ENCODE data around the gene SMARCA4.
"Not testable (repeated sequence)": the region's sequence is repeated elsewhere in the genome, so short reads cannot be mapped to it uniquely, and the experiment has no call there.

SMARCA4 gene

GRCh38 chr19:10936661-10937084 is 24.2 kb upstream of the SMARCA4 start (continued):
- no peak for TF ChIP-seq ZNF148 (tag by site-specific recombination; IDR thresholded peaks at IDR 0.05; ENCODE audit: borderline replicate concordance)
- peak; percentile 63; the same call in 1 of the 2 replicates for TF ChIP-seq YY1 (tag by site-specific recombination; IDR thresholded peaks at IDR 0.05)

GRCh38 chr19:10941649-10942048 is 19.2 kb upstream of the SMARCA4 start:
- not testable (repeated sequence) for H3K9me3 ChIP-seq (ENCODE audit: control insufficient read depth, insufficient read depth, low read depth, low read length); H3K36me3 ChIP-seq (ENCODE audit: control insufficient read depth in 2 of 2, insufficient read depth in 1 of 2, low read length in 2 of 2); H3K4me3 ChIP-seq (ENCODE audit: low read depth, low read length); H3K27ac ChIP-seq (ENCODE audit: extremely low read depth, low read depth, low read length); H3K4me1 ChIP-seq (ENCODE audit: control insufficient read depth, insufficient read depth, low read length)
- ChIA-PET CTCF (interaction anchor here (0.6 to 2.9 kb wide), 28 partner anchors 9 to 412 kb away, joined by 3 to 21 read pairs (median 4); no protein-coding TSS in a partner anchor), POLR2A (interaction anchor here (0.7 to 1.3 kb wide), 6 partner anchors 9 to 165 kb away, joined by 3 to 5 read pairs (median 4); no protein-coding TSS in a partner anchor)
- TF ChIP-seq ZNF362 (tag by site-specific recombination; IDR thresholded peaks at IDR 0.05): peak; percentile 89; the same call in 1 of the 2 replicates

- not testable (repeated sequence) for H3K36me3 ChIP-seq (ENCODE audit: control insufficient read depth in 2 of 2, insufficient read depth in 1 of 2, low read length in 2 of 2)
- POLR2A ChIA-PET: interaction anchor here (0.6 to 1.0 kb wide), 2 partner anchors 9 to 16 kb away, joined by 3 to 5 read pairs; no protein-coding TSS in a partner anchor
- CTCF ChIA-PET: interaction anchor here (0.6 to 2.9 kb wide), 5 partner anchors 9 to 62 kb away, joined by 3 to 21 read pairs (median 3); no protein-coding TSS in a partner anchor
- TF ChIP-seq ZNF654 (tag by site-specific recombination; IDR thresholded peaks at IDR 0.05; ENCODE audit: low read depth) (peak; percentile 14; the same call in 1 of the 2 replicates), ZNF560 (tag by site-specific recombination; IDR thresholded peaks at IDR 0.05; ENCODE audit: borderline replicate concordance) (0 out of 2 replicates have a peak, but pooled peaks have one; percentile 18), ZNF140 (tag by site-specific recombination; IDR thresholded peaks at IDR 0.05) (peak; percentile 36; the same call in 1 of the 2 replicates), ZNF791 (tag by site-specific recombination; IDR thresholded peaks at IDR 0.05) (peak; percentile 72), ZNF202 (tag by site-specific recombination; IDR thresholded peaks at IDR 0.05; ENCODE audit: borderline replicate concordance) (peak; percentile 19; the same call in 1 of the 2 replicates), ZBTB8A (tag by site-specific recombination; IDR thresholded peaks at IDR 0.05) (peak; percentile 39; the same call in 1 of the 2 replicates), ZBTB11 (tag by site-specific recombination; conservative IDR thresholded peaks at IDR 0.05; ENCODE audit: low read depth) (peak; percentile 41; the same call in 1 of the 2 replicates), ZNF394 (tag by site-specific recombination; IDR thresholded peaks at IDR 0.05; ENCODE audit: borderline replicate concordance) (peak; percentile 86; the same call in 1 of the 2 replicates), ZNF426 (tag by site-specific recombination; IDR thresholded peaks at IDR 0.05) (peak; percentile 55), REST (tag by site-specific recombination; IDR thresholded peaks at IDR 0.05) (0 out of 2 replicates have a peak, but pooled peaks have one; percentile 18), ZNF266 (tag by site-specific recombination; IDR thresholded peaks at IDR 0.05; ENCODE audit: low read depth) (peak; percentile 55; the same call in 1 of the 2 replicates), ZNF121 (tag by site-specific recombination; IDR thresholded peaks at IDR 0.05) (peak; percentile 60; the same call in 1 of the 2 replicates), ZNF664 (tag by site-specific recombination; IDR thresholded peaks at IDR 0.05) (peak; percentile 22; the same call in 1 of the 2 replicates), ZNF433 (tag by site-specific recombination; IDR thresholded peaks at IDR 0.05; ENCODE audit: low read depth) (peak; percentile 46; the same call in 1 of the 2 replicates), ZNF623 (tag by site-specific recombination; IDR thresholded peaks at IDR 0.05) (peak; percentile 43)
Observed at GRCh38 chr19:10943412-10943811, 17.4 kb upstream of the SMARCA4 start.

More at GRCh38 chr19:10943412-10943811, 17.4 kb upstream of the SMARCA4 start:
- not testable (repeated sequence) for H3K9me3 ChIP-seq (ENCODE audit: control insufficient read depth, insufficient read depth, low read depth, low read length); H3K4me3 ChIP-seq (ENCODE audit: low read depth, low read length); H3K4me1 ChIP-seq (ENCODE audit: control insufficient read depth, insufficient read depth, low read length); H3K27ac ChIP-seq (ENCODE audit: extremely low read depth, low read depth, low read length)

Data from HEK293 (cell line).